Parathyroid adenoma (tissue), 2 donors: Measurements from ENCODE around the gene CD200R1L.

Experiments used
- H2AFZ ChIP-seq: fragments of 300-600 bp; sonication (generic); one replicate; pipeline ENCODE4 v1.7.0; 2017; ENCODE audit warnings: antibody characterized with exemption, mild to moderate bottlenecking
- H3K27ac ChIP-seq: fragments of 300-600 bp; sonication (generic); one replicate; pipeline ENCODE4 v1.7.0; 2017
- H3K27me3 ChIP-seq: fragments of 300-600 bp; sonication (generic); one replicate; pipeline ENCODE4 v1.7.0; 2017; ENCODE audit warnings: low read length; ENCODE audit not compliant: control insufficient read depth, insufficient read depth
- H3K36me3 ChIP-seq: fragments of 300-600 bp; sonication (generic); one replicate; pipeline ENCODE4 v1.7.0; 2017; ENCODE audit warnings: low read length; ENCODE audit not compliant: control insufficient read depth, insufficient read depth
- H3K4me1 ChIP-seq: fragments of 300-600 bp; sonication (generic); one replicate; pipeline ENCODE4 v1.7.0; 2017; ENCODE audit warnings: control low read depth
- H3K4me2 ChIP-seq: fragments of 300-600 bp; sonication (generic); one replicate; pipeline ENCODE4 v1.7.0; 2017; ENCODE audit warnings: low read length
- H3K4me3 ChIP-seq: fragments of 300-600 bp; sonication (generic); one replicate; pipeline ENCODE4 v1.7.0; 2017; ENCODE audit warnings: low read depth, low read length
- H3K79me2 ChIP-seq: fragments of 300-600 bp; sonication (generic); one replicate; pipeline ENCODE4 v1.7.0; 2017; ENCODE audit warnings: control low read depth
- H3K9ac ChIP-seq: fragments of 300-600 bp; sonication (generic); one replicate; pipeline ENCODE4 v1.7.0; 2017; ENCODE audit warnings: mild to moderate bottlenecking
- H3K9me3 ChIP-seq: fragments of 300-600 bp; sonication (generic); one replicate; pipeline ENCODE4 v1.7.0; 2017; ENCODE audit warnings: low read length; ENCODE audit not compliant: control insufficient read depth
- TF ChIP-seq, protein P1 (sequence below): fragments of 300-600 bp; sonication (generic); IDR thresholded peaks from one replicate; pipeline ENCODE4 v1.7.0; 2017; ENCODE audit warnings: antibody characterized with exemption, mild to moderate bottlenecking
- donor health status: primary hyperparathyroidism.

CD200R1L gene

GRCh38 chr3:112829046-112829445 lies 17.6 kb downstream of the CD200R1L start:
- no peaks in the 10 kb centered on the region for H3K4me1 ChIP-seq
- H3K36me3 ChIP-seq = no peaks in the 10 kb centered on the region
- H3K27ac ChIP-seq = no peak overlapping the region
- TF ChIP-seq, protein P1, sequence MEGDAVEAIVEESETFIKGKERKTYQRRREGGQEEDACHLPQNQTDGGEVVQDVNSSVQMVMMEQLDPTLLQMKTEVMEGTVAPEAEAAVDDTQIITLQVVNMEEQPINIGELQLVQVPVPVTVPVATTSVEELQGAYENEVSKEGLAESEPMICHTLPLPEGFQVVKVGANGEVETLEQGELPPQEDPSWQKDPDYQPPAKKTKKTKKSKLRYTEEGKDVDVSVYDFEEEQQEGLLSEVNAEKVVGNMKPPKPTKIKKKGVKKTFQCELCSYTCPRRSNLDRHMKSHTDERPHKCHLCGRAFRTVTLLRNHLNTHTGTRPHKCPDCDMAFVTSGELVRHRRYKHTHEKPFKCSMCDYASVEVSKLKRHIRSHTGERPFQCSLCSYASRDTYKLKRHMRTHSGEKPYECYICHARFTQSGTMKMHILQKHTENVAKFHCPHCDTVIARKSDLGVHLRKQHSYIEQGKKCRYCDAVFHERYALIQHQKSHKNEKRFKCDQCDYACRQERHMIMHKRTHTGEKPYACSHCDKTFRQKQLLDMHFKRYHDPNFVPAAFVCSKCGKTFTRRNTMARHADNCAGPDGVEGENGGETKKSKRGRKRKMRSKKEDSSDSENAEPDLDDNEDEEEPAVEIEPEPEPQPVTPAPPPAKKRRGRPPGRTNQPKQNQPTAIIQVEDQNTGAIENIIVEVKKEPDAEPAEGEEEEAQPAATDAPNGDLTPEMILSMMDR = no peak
- H3K27me3 ChIP-seq = no peaks in the 10 kb centered on the region
- H2AFZ ChIP-seq = no peak overlapping the region
- H3K4me2 ChIP-seq = no peak overlapping the region
- H3K4me3 ChIP-seq = no peak overlapping the region
- H3K9me3 ChIP-seq = no peaks in the 10 kb centered on the region
- no peak overlapping the region for H3K9ac ChIP-seq
- H3K79me2 ChIP-seq = no peaks in the 10 kb centered on the region

DNA sequence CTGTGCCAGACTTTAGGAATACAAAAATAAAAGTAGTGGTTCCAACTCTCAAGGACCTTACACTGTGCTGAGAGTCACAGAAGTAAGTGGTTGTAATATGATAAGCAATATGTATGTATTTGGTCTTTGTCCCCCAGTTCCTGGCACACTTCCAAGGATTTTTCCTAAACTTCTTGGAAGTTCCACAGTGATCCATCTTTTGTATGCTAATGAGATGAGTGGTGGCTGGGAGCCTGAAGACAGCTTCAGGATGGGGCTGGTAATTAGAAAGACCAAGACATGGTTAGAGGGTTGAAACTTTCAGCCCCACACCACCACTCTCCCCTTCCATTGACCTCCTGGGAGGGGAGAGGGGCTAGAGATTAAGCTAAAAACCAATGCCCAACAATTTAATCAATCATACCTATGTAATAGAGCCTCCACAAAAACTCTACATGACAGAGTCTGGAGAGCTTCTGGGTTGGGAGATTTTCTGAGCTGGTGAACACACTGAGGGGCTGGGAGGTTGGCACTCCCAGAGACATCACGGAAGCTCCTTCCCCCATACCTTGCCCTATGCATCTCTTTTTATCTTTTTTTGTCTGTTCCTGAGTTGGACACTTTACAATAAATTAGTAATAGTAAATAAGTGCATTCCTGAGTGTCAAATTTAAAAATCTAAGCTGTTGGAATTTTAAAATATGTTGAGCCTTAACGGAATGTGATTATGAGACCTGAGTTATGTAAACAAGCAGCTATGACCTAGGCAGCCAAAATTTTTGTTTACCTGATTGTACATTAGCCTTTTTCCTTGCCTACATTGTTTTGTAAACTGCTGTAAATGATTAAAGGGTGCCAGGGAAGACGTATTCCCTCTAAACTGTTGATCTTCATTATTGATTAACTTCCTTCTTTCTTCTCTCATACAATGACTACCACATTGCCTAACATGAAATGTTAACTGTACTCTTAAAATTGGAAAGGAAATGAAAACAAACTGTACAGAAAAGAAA lies 24.3 kb downstream of the CD200R1L start:
- H3K27ac ChIP-seq = no peak overlapping the region

DNA sequence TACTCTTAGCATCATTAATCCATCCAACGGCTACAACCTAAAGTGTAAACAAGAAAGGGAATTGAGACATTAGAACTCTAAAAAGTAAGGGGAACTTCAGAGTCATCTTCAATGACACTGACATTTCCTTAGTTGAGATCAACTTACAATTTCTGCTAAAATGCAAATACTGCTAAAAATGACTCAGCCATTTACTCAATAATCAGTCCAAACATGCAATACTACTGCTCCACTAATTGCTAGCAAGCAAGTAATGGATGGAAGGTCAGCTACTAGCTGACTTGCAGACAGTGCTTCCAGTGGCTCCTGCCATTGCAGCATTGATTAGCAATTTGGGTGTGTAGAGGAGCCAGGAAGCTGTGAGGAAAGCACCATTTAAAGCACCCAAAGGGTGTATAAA lies 28.4 kb downstream of the CD200R1L start:
- no peak overlapping the region for H2AFZ ChIP-seq
- no peaks in the 10 kb centered on the region for H3K9me3 ChIP-seq
- TF ChIP-seq, protein P1 = no peak
- no peak overlapping the region for H3K4me3 ChIP-seq
- no peaks in the 10 kb centered on the region for H3K36me3 ChIP-seq
- no peaks in the 10 kb centered on the region for H3K27me3 ChIP-seq
- H3K4me2 ChIP-seq = no peak overlapping the region
- H3K79me2 ChIP-seq = no peaks in the 10 kb centered on the region
- H3K27ac ChIP-seq = no peak overlapping the region
- no peak overlapping the region for H3K9ac ChIP-seq
- H3K4me1 ChIP-seq = no peaks in the 10 kb centered on the region

More for the DNA sequence above, 24.3 kb downstream of the CD200R1L start:
- H3K4me3 ChIP-seq = no peak overlapping the region
- H3K27me3 ChIP-seq = no peaks in the 10 kb centered on the region
- no peak overlapping the region for H2AFZ ChIP-seq
- no peaks in the 10 kb centered on the region for H3K4me1 ChIP-seq
- no peaks in the 10 kb centered on the region for H3K79me2 ChIP-seq
- TF ChIP-seq, protein P1 = no peak
- H3K9me3 ChIP-seq = no peaks in the 10 kb centered on the region
- no peak overlapping the region for H3K9ac ChIP-seq
- no peaks in the 10 kb centered on the region for H3K36me3 ChIP-seq
- H3K4me2 ChIP-seq = no peak overlapping the region

DNA sequence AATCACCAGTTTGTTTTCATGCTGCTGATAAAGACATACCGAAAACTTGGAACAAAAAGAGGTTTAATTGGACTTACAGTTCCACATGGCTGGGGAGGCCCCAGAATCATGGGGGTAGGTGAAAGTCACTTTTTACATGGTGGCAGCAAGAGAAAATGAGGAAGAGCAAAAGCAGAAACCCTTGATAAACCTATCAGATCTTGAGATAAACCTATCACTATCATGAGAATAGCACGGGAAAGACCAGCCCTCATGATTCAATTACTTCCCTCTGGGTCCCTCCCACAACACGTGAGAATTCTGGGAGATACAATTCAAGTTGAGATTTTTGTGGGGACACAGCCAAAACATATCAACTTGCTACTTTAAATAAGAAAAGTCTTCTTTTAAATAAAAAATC lies 28.9 kb downstream of the CD200R1L start:
- H3K9me3 ChIP-seq = no peaks in the 10 kb centered on the region
- H3K4me1 ChIP-seq = peaks cover 3% of the 10 kb centered on the region
- no peaks in the 10 kb centered on the region for H3K27me3 ChIP-seq
- no peak overlapping the region for H3K4me3 ChIP-seq
- H3K79me2 ChIP-seq = no peaks in the 10 kb centered on the region
- no peak overlapping the region for H2AFZ ChIP-seq
- H3K4me2 ChIP-seq = no peak overlapping the region
- TF ChIP-seq, protein P1 = no peak
- no peak overlapping the region for H3K27ac ChIP-seq
- H3K36me3 ChIP-seq = no peaks in the 10 kb centered on the region
- H3K9ac ChIP-seq = no peak overlapping the region
